HG03175 (cell line): Measurements from ENCODE around the gene ARHGDIG.

Source experiments
- ATAC-seq: cut with Tn5 transposase; IDR thresholded peaks from one replicate; pipeline ENCODE4 v1.9.1; 2021; ENCODE audit warnings: mild to moderate bottlenecking, moderate library complexity; ENCODE audit not compliant: unreplicated experiment

Gene ARHGDIG

GRCh38 chr16:293043-293775, 12.8 kb downstream of the ARHGDIG start:
- ATAC-seq: no peak

- ATAC-seq: no peak
Measured at GRCh38 chr16:296276-296675, 15.9 kb downstream of the ARHGDIG start.

GRCh38 chr16:296806-297510, 16.6 kb downstream of the ARHGDIG start:
- ATAC-seq: no peak

GRCh38 chr16:297832-298231, 17.4 kb downstream of the ARHGDIG start:
- ATAC-seq: no peak

GRCh38 chr16:301235-301634, 20.8 kb downstream of the ARHGDIG start:
- ATAC-seq: no peak

- no peak for ATAC-seq
Measured at GRCh38 chr16:301950-302349, 21.6 kb downstream of the ARHGDIG start.

- ATAC-seq: no peak
Measured at GRCh38 chr16:303760-304505, 23.5 kb downstream of the ARHGDIG start.

GRCh38 chr16:305916-306626, 25.7 kb downstream of the ARHGDIG start:
- no peak for ATAC-seq

- ATAC-seq: no peak
Measured at GRCh38 chr16:306911-307370, 26.6 kb downstream of the ARHGDIG start.

- no peak for ATAC-seq
Measured at GRCh38 chr16:307691-308312, 27.4 kb downstream of the ARHGDIG start.

GRCh38 chr16:309476-309875, 29.1 kb downstream of the ARHGDIG start:
- no peak for ATAC-seq

- ATAC-seq: no peak
Measured at GRCh38 chr16:311725-312124, 31.3 kb downstream of the ARHGDIG start.

GRCh38 chr16:314351-314750, 34.0 kb downstream of the ARHGDIG start:
- ATAC-seq: no peak

- ATAC-seq: no peak
Measured at GRCh38 chr16:314795-315299, 34.5 kb downstream of the ARHGDIG start.

- ATAC-seq: no peak
Measured at GRCh38 chr16:316741-317464, 36.5 kb downstream of the ARHGDIG start.

- no peak for ATAC-seq
Measured at GRCh38 chr16:317583-317982, 37.2 kb downstream of the ARHGDIG start.

GRCh38 chr16:318628-319027, 38.2 kb downstream of the ARHGDIG start:
- no peak for ATAC-seq

- ATAC-seq: no peak
Measured at GRCh38 chr16:320206-320605, 39.8 kb downstream of the ARHGDIG start.

- ATAC-seq: no peak
Measured at GRCh38 chr16:321532-321931, 41.1 kb downstream of the ARHGDIG start.
